B cell (primary cell): ENCODE data around the gene PTPN1. TPM values are rescaled to one million over a fixed set of nuclear protein-coding genes. Genes with fewer than 3 reads are reported as not detected.
A peak's percentile ranks its signal among the peaks of the same experiment; 100 is the strongest.
"Not testable (repeated sequence)": the region's sequence is repeated elsewhere in the genome, so short reads cannot be mapped to it uniquely, and the experiment has no call there.

ENCODE experiments used
- ATAC-seq: fragments of 200-7000 bp; cut with Tn5 transposase; one replicate; pipeline ENCODE4 v1.10.0; 2021; ENCODE audit warnings: low read depth, mild to moderate bottlenecking, moderate number of reproducible peaks, moderate library complexity
- CTCF ChIA-PET: fragments of 350-600 bp; sonication (Branson Sonifier 250); formaldehyde crosslinking; loops from one replicate; lab custom pipeline; 2021; ENCODE audit warnings: antibody characterized with exemption, inconsistent platforms; lab: Charles Lee
- POLR2A ChIA-PET: fragments of 350-600 bp; sonication (Branson Sonifier 250); formaldehyde crosslinking; loops from one replicate; lab custom pipeline; 2021; ENCODE audit warnings: antibody characterized with exemption; lab: Charles Lee
- DNase-seq: peaks from one replicate; pipeline ENCODE4 v3.0.0; 2013
- H2AFZ ChIP-seq: 2 replicates; pipeline ENCODE4 v1.6.1; 2012; ENCODE audit warnings: mild to moderate bottlenecking, low read depth, low read length; ENCODE audit not compliant: insufficient read depth, poor library complexity, severe bottlenecking
- H3K27ac ChIP-seq, 2 donors: 1 replicate in 1 of 2; 2 replicates in 1 of 2; pipeline ENCODE4 v1.5.1; 2012 to 2013; ENCODE audit warnings: low read length in 2 of 2, mild to moderate bottlenecking in 2 of 2, moderate library complexity in 1 of 2
- H3K27me3 ChIP-seq, 4 experiments: fragments of 200-600 bp in 1 of 4; sonication (generic) in 1 of 4; replicated peaks in 1 of 4; 1 replicate in 2 of 4; 2 replicates in 2 of 4; pipeline versions ENCODE4 v1.6.1 to v1.7.0; 2013 to 2016; ENCODE audit warnings: low read length in 3 of 4, mild to moderate bottlenecking in 2 of 4, mixed read lengths in 1 of 4, moderate library complexity in 1 of 4; ENCODE audit not compliant: insufficient read depth in 4 of 4, control insufficient read depth in 3 of 4; ENCODE audit errors: control extremely low read depth in 1 of 4
- H3K36me3 ChIP-seq, 2 experiments: replicated peaks in 1 of 2; 1 replicate in 1 of 2; 2 replicates in 1 of 2; pipeline versions ENCODE4 v1.6.1 to v1.7.1; 2013; ENCODE audit warnings: low read length in 1 of 2; ENCODE audit not compliant: insufficient read depth in 2 of 2, control insufficient read depth in 1 of 2; ENCODE audit errors: control extremely low read depth in 1 of 2, extremely low read depth in 1 of 2
- H3K4me1 ChIP-seq, 2 donors: fragments of 200-600 bp in 1 of 2; sonication (generic) in 1 of 2; 1 replicate in 1 of 2; 2 replicates in 1 of 2; pipeline versions ENCODE4 v1.5.1 to v1.6.1; 2013 to 2017; ENCODE audit warnings: low read length in 2 of 2; ENCODE audit not compliant: control insufficient read depth in 2 of 2, insufficient read depth in 2 of 2
- H3K4me2 ChIP-seq: replicated peaks from 2 replicates; pipeline ENCODE3; 2012; ENCODE audit warnings: mild to moderate bottlenecking, low read depth, low read length; ENCODE audit not compliant: poor library complexity, severe bottlenecking
- H3K4me3 ChIP-seq, 5 experiments: fragments of 200-600 bp in 1 of 5; sonication (generic) in 1 of 5; 1 replicate in 3 of 5; 2 replicates in 2 of 5; pipeline versions ENCODE4 v1.5.1 to v1.7.0; 2011 to 2016; ENCODE audit warnings: low read length in 4 of 5, mild to moderate bottlenecking in 4 of 5, low read depth in 2 of 5, control low read depth in 1 of 5, moderate library complexity in 1 of 5; ENCODE audit not compliant: insufficient read depth in 1 of 5; ENCODE audit errors: control extremely low read depth in 1 of 5, extremely low read depth in 1 of 5
- H3K79me2 ChIP-seq: fragments of 200-600 bp; sonication (generic); one replicate; pipeline ENCODE4 v1.6.0; 2016; ENCODE audit warnings: low read length; ENCODE audit not compliant: control insufficient read depth, insufficient read depth
- H3K9ac ChIP-seq: fragments of 200-600 bp; sonication (generic); 2 replicates; pipeline ENCODE4 v1.6.1; 2017; ENCODE audit warnings: mild to moderate bottlenecking, low read length, moderate library complexity
- H3K9me3 ChIP-seq, 3 donors: one replicate each; pipeline versions ENCODE4 v1.6.1 to v1.7.1; 2013; ENCODE audit warnings: low read length in 2 of 3; ENCODE audit not compliant: control insufficient read depth in 2 of 3, insufficient read depth in 1 of 3; ENCODE audit errors: control extremely low read depth in 1 of 3
- H4K20me1 ChIP-seq: 2 replicates; pipeline ENCODE4 v1.6.0; 2012; ENCODE audit warnings: mild to moderate bottlenecking, low read length; ENCODE audit not compliant: insufficient read depth, control insufficient read depth, poor library complexity, severe bottlenecking
- H3K27ac Mint-ChIP-seq: one replicate; pipeline ENCODE4 v1.8.0; 2021; ENCODE audit warnings: mixed read lengths
- H3K27me3 Mint-ChIP-seq: one replicate; pipeline ENCODE4 v1.8.0; 2021; ENCODE audit warnings: mixed read lengths
- H3K4me1 Mint-ChIP-seq: one replicate; pipeline ENCODE4 v1.8.0; 2021; ENCODE audit warnings: mixed read lengths
- H3K4me3 Mint-ChIP-seq: one replicate; pipeline ENCODE4 v1.8.0; 2021; ENCODE audit warnings: mixed read lengths
- H3K9me3 Mint-ChIP-seq: one replicate; pipeline ENCODE4 v1.8.0; 2022; ENCODE audit warnings: mixed read lengths; ENCODE audit not compliant: insufficient read depth
- CTCF ChIP-seq: fragments of 200-600 bp; IDR thresholded peaks from one replicate; pipeline ENCODE4 v1.8.0; 2022; ENCODE audit warnings: antibody characterized with exemption, mild to moderate bottlenecking
- EZH2 ChIP-seq: IDR thresholded peaks from 2 replicates; pipeline ENCODE4 v1.6.1; 2012; ENCODE audit warnings: borderline replicate concordance, low read depth, mild to moderate bottlenecking, moderate library complexity, low read length; ENCODE audit not compliant: insufficient read depth, poor library complexity, severe bottlenecking
- WGBS: methylation state at CpG from one replicate; pipeline ENCODE4 v1.1.5; 2013; ENCODE audit warnings: missing lambda C conversion rate; ENCODE audit not compliant: insufficient coverage; 5-methylcytosine and 5-hydroxymethylcytosine counted together
- intact Hi-C: fragments of 100-400 bp; cut with micrococcal nuclease; formaldehyde crosslinking; loops from one replicate; pipeline ENCODE4 v1.10.0; 2022
- polyA plus RNA-seq: library from polyadenylated mRNA; depleted of rRNA; stranded (reverse); fragments of >200 nt; gene quantifications from 2 replicates; pipeline ENCODE4 v1.2.3, GENCODE V29; 2012
- total RNA-seq, 2 donors: library from RNA; stranded (reverse); fragments of 120-200 nt in 1 of 2; gene quantifications; 1 replicate in 1 of 2; 2 replicates in 1 of 2; pipeline versions ENCODE4 v1.2.3 to v1.2.4, GENCODE V29; 2013 to 2022

The PTPN1 gene
- total and polyA plus RNA-seq, 2 donors (not counting 1 experiment from before 2014, with no cell fraction given), result 77.4 to 134 TPM

GRCh38 chr20:50472693-50473664 is 37.2 kb upstream of the PTPN1 start:
- Mint-ChIP-seq H3K4me3 (peak overlapping the region; percentile 69), H3K27ac (peak overlapping the region; percentile 77), H3K4me1 (peaks cover 40% of the 10 kb centered on the region), H3K27me3 (no peaks in the 10 kb centered on the region), H3K9me3 (no peaks in the 10 kb centered on the region)
- Histone ChIP-seq H3K9ac (peak overlapping the region; percentile 46), H3K27me3 (peaks cover 0 to 3% (median 0%) of the 10 kb centered on the region in 4 experiments), H3K9me3 (no peaks in the 10 kb centered on the region), H3K79me2 (no peaks in the 10 kb centered on the region), H3K4me2 (peak overlapping the region; percentile 71), H3K4me3 (peak overlapping the region in 2 of 5 experiments; percentile 26 to 45), H4K20me1 (no peaks in the 10 kb centered on the region), H3K27ac (peak overlapping the region; percentile 1 to 66), H3K36me3 (no peaks in the 10 kb centered on the region), H3K4me1 (peaks cover 29 to 38% of the 10 kb centered on the region in 2 donors), H2AFZ (peak overlapping the region; percentile 71)
- intact Hi-C loops, result loop anchor here (10.0 kb wide), 1 partner anchor 262 kb away; the partner anchor contains the start of gene PARD6B
- ChIA-PET POLR2A (interaction anchor here (1.0 kb wide), 1 partner anchor 38 kb away, joined by 3 read pairs; no protein-coding TSS in a partner anchor), CTCF (interaction anchor here (1.0 to 13.1 kb wide), 3 partner anchors 9 to 102 kb away, joined by 3 to 169 read pairs (median 5); no protein-coding TSS in a partner anchor)
- 92% methylated on average over 4 of the region's 12 CpGs for WGBS
- DNase-seq, result no peak
- TF ChIP-seq CTCF, result no peak
- TF ChIP-seq EZH2, result no peak
- no peak for ATAC-seq

- H3K4me3 Mint-ChIP-seq, DNase-seq, H3K4me3 ChIP-seq, H3K79me2 ChIP-seq, H3K9ac ChIP-seq, POLR2A ChIA-PET, H3K27me3 Mint-ChIP-seq, H3K27me3 ChIP-seq, H3K36me3 ChIP-seq, ATAC-seq, H4K20me1 ChIP-seq, H3K9me3 Mint-ChIP-seq, H3K27ac Mint-ChIP-seq, H3K27ac ChIP-seq, H2AFZ ChIP-seq, H3K4me2 ChIP-seq, H3K9me3 ChIP-seq: not testable (repeated sequence)
- CTCF ChIA-PET, result interaction anchor here (1.1 to 1.7 kb wide), 2 partner anchors 96 to 289 kb away, joined by 4 to 6 read pairs; no protein-coding TSS in a partner anchor
- intact Hi-C loops, result loop anchor here (10.0 kb wide), 1 partner anchor 260 kb away; the partner anchor contains the start of gene PARD6B
- peaks cover 37 to 52% of the 10 kb centered on the region in 2 donors for H3K4me1 ChIP-seq
- WGBS, result no CpG with 5 or more reads among the region's 5 CpGs
- H3K4me1 Mint-ChIP-seq, result peaks cover 51% of the 10 kb centered on the region
Measured at GRCh38 chr20:50474356-50474755, 35.8 kb upstream of the PTPN1 start.
